Upper lobe of left lung (tissue), 4 donors: ENCODE results near the gene CACNG1.

ENCODE experiments used
- CTCF ChIP-seq, 6 experiments: fragments of 450-650 bp in 4 of 6; fragments of 200-600 bp in 2 of 6; sonication (generic) in 2 of 6; IDR thresholded peaks; one replicate each; pipeline ENCODE4 v1.5.1; 2016 to 2019; ENCODE audit warnings: antibody characterized with exemption in 6 of 6
- EP300 ChIP-seq, 4 donors: sonication (generic); formaldehyde crosslinking; IDR thresholded peaks; one replicate each; pipeline ENCODE4 v1.5.1; 2017; ENCODE audit warnings: antibody characterized with exemption in 4 of 4, control low read depth in 2 of 4
- POLR2A ChIP-seq, 4 donors: fragments of 450-650 bp; IDR thresholded peaks; one replicate each; pipeline ENCODE4 v1.5.1; 2016 to 2017; ENCODE audit warnings: antibody characterized with exemption in 4 of 4, mild to moderate bottlenecking in 2 of 4
- POLR2AphosphoS5 ChIP-seq, 2 donors: sonication (generic); formaldehyde crosslinking; IDR thresholded peaks; one replicate each; pipeline ENCODE4 v1.5.1; 2017; ENCODE audit warnings: antibody characterized with exemption in 2 of 2

DNA sequence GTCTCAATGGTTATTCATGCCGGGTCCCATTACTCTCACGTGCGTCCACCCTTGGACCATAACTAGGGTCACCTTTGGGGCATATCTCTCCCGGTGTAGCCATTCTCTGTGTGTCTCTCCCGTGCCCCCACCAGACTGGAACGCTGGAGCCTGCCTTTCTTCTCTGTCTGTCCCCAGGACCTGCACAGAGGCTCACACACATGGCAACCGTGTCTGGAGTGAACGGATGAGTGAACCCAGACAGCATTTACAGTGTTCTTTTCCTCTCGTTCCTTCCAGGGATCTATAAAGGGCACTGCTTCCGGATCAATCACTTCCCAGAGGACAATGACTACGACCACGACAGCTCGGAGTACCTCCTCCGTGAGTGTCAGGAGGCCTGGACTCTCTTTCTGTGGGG lies 26.4 kb upstream of the CACNG1 start:
- no peak for TF ChIP-seq POLR2A (IDR thresholded peaks at IDR 0.05)
- no peak for TF ChIP-seq CTCF (IDR thresholded peaks at IDR 0.05)
- no peak for TF ChIP-seq POLR2AphosphoS5 (IDR thresholded peaks at IDR 0.05)
- no peak for TF ChIP-seq EP300 (IDR thresholded peaks at IDR 0.05)
